Measurements from ENCODE around the gene DUSP28. TPM values are rescaled to one million over a fixed set of nuclear protein-coding genes. Genes with fewer than 3 reads are reported as not detected.

The DUSP28 gene
- total RNA-seq, 1 experiment from 2014 or later = 4.9 TPM

DNA sequence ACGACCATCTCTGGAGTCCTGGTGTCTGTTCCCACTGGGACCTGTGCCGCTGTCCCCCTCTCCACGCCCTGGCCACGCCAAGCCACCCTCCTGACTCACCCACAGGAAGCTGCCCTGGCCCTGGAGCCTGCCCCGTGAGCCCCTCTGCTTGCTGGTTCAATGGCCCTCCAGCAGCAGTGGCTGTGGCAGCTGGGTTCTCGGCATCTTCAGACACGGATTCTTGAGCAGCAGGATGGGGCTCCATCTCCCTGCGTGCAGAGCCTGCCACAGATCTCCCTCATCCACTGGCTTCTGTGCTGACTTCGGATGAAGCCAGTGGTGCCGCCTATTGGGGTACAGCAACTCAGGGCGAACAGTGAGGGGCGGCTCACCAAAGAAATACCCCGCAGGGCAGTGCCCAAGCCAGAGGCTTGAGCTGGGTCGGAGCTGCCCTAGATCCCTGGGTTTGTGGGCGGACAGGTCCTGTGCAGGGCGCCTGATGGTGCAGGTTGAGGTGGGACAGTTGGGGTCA is 40.3 kb downstream of the DUSP28 start:
- intact Hi-C loops (cut with micrococcal nuclease; ENCODE audit: unreplicated experiment) = no loop called here
- Histone ChIP-seq H3K27ac (ENCODE audit: low read depth, low read length, poor library complexity, severe bottlenecking) (no peak overlapping the region), H3K36me3 (ENCODE audit: insufficient read depth, low read length, poor library complexity, severe bottlenecking) (peaks cover 7% of the 10 kb centered on the region), H3K4me1 (ENCODE audit: insufficient read depth, low read length, poor library complexity, severe bottlenecking) (no peaks in the 10 kb centered on the region), H3K9me3 (ENCODE audit: low read depth, low read length, poor library complexity, severe bottlenecking) (no peaks in the 10 kb centered on the region), H3K4me3 (ENCODE audit: low read depth, low read length, poor library complexity, severe bottlenecking) (no peak overlapping the region), H3K27me3 (replicated peaks; ENCODE audit: insufficient read depth, low read depth, low read length, poor library complexity) (no peaks in the 10 kb centered on the region)
- TF ChIP-seq, protein P1, sequence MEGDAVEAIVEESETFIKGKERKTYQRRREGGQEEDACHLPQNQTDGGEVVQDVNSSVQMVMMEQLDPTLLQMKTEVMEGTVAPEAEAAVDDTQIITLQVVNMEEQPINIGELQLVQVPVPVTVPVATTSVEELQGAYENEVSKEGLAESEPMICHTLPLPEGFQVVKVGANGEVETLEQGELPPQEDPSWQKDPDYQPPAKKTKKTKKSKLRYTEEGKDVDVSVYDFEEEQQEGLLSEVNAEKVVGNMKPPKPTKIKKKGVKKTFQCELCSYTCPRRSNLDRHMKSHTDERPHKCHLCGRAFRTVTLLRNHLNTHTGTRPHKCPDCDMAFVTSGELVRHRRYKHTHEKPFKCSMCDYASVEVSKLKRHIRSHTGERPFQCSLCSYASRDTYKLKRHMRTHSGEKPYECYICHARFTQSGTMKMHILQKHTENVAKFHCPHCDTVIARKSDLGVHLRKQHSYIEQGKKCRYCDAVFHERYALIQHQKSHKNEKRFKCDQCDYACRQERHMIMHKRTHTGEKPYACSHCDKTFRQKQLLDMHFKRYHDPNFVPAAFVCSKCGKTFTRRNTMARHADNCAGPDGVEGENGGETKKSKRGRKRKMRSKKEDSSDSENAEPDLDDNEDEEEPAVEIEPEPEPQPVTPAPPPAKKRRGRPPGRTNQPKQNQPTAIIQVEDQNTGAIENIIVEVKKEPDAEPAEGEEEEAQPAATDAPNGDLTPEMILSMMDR (conservative IDR thresholded peaks at IDR 0.05; ENCODE audit: low read depth, low read length) = no peak
- no peak for TF ChIP-seq EZH2 (IDR thresholded peaks at IDR 0.05; ENCODE audit: borderline replicate concordance, low read depth, low read length, poor library complexity, severe bottlenecking)
- ChIA-PET CTCF (no interaction called here), POLR2A (ENCODE audit: low non-redundant PET) (no interaction called here)
- BruUV-seq (replicated peaks) = no TSS peak
- DNase-seq (ENCODE audit: low spot score) = no peak

GRCh38 chr2:240601061-240601830 is 41.1 kb downstream of the DUSP28 start:
- TF ChIP-seq, protein P1 (conservative IDR thresholded peaks at IDR 0.05; ENCODE audit: low read depth, low read length) = no peak
- TF ChIP-seq EZH2 (IDR thresholded peaks at IDR 0.05; ENCODE audit: borderline replicate concordance, low read depth, low read length, poor library complexity, severe bottlenecking) = no peak
- CTCF ChIA-PET = no interaction called here
- Histone ChIP-seq H3K4me3 (ENCODE audit: low read depth, low read length, poor library complexity, severe bottlenecking) (no peak overlapping the region), H3K27ac (ENCODE audit: low read depth, low read length, poor library complexity, severe bottlenecking) (no peak overlapping the region), H3K36me3 (ENCODE audit: insufficient read depth, low read length, poor library complexity, severe bottlenecking) (peaks cover 7% of the 10 kb centered on the region), H3K27me3 (replicated peaks; ENCODE audit: insufficient read depth, low read depth, low read length, poor library complexity) (no peaks in the 10 kb centered on the region), H3K9me3 (ENCODE audit: low read depth, low read length, poor library complexity, severe bottlenecking) (no peaks in the 10 kb centered on the region), H3K4me1 (ENCODE audit: insufficient read depth, low read length, poor library complexity, severe bottlenecking) (no peaks in the 10 kb centered on the region)
- intact Hi-C loops (cut with micrococcal nuclease; ENCODE audit: unreplicated experiment) = no loop called here
- POLR2A ChIA-PET (ENCODE audit: low non-redundant PET) = no interaction called here
- no TSS peak for BruUV-seq (replicated peaks)
- DNase-seq (ENCODE audit: low spot score) = no peak

DNA sequence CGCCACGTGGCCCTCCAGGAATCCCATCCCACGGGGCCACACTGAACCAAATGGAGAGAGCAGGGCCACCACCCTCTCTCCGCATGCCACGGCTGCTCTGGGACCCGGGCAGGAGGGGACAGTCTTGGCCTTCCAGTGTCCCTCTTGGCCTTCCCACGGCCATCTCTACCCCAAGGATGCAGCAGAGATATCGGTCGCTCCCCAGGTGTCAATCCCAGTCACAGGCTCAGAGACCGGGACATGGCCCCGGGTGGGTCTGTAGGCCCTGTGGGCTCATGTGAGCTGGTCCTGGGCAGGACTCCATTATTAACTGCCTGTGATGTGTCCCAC is 41.6 kb downstream of the DUSP28 start:
- H3K27me3 ChIP-seq (replicated peaks; ENCODE audit: insufficient read depth, low read depth, low read length, poor library complexity) = no peaks in the 10 kb centered on the region
- no peak for TF ChIP-seq EZH2 (IDR thresholded peaks at IDR 0.05; ENCODE audit: borderline replicate concordance, low read depth, low read length, poor library complexity, severe bottlenecking)
- H3K27ac ChIP-seq (ENCODE audit: low read depth, low read length, poor library complexity, severe bottlenecking) = no peak overlapping the region
- no TSS peak for BruUV-seq (replicated peaks)
- intact Hi-C loops (cut with micrococcal nuclease; ENCODE audit: unreplicated experiment) = no loop called here
- H3K36me3 ChIP-seq (ENCODE audit: insufficient read depth, low read length, poor library complexity, severe bottlenecking) = peaks cover 7% of the 10 kb centered on the region
- H3K4me1 ChIP-seq (ENCODE audit: insufficient read depth, low read length, poor library complexity, severe bottlenecking) = no peaks in the 10 kb centered on the region
- H3K4me3 ChIP-seq (ENCODE audit: low read depth, low read length, poor library complexity, severe bottlenecking) = no peak overlapping the region
- no peak for DNase-seq (ENCODE audit: low spot score)
- POLR2A ChIA-PET (ENCODE audit: low non-redundant PET) = no interaction called here
- CTCF ChIA-PET = no interaction called here
- no peaks in the 10 kb centered on the region for H3K9me3 ChIP-seq (ENCODE audit: low read depth, low read length, poor library complexity, severe bottlenecking)

Data from A673 (cell line).